ENCODE results near the gene DDI1.

Gene DDI1

DNA sequence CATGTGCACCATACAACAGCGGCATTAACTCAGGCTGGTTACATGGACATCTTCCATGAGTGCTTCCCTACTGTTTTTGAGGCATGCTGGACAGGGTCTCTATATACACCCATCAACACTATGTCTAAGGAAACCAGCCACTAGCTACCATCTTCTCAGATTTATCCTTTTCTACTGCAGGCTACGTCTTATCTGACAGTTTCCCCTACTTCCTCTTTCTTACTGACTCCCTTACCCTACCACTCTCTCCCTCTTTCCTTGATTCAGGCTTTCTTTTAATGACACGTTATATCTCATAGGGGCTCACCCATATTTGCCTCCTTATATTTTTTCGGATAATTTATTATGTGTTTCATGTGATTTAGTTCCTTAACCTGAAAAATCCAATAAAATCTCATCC is 41.8 kb downstream of the DDI1 start:
- DNase-seq (ENCODE audit: low spot score) = no peak

DNA sequence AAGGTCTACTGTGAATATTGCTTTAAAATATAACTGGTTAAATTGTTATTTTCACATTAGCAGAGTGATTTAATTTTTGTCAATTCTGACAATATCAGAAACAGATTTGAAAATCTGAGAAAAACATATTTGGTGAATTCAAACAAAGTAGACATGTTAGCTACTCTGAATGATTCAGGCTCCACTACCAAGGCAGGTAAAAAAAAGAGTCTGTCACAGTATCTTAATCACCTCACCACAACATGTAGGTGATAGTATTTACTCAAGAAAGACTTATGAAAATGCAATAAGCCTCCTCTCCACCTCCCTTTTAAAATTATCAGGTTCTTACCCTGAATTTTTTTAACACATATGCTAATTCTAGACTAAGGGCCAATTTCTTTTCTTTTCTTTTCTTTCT is 42.6 kb downstream of the DDI1 start:
- DNase-seq (ENCODE audit: low spot score) = no peak

DNA sequence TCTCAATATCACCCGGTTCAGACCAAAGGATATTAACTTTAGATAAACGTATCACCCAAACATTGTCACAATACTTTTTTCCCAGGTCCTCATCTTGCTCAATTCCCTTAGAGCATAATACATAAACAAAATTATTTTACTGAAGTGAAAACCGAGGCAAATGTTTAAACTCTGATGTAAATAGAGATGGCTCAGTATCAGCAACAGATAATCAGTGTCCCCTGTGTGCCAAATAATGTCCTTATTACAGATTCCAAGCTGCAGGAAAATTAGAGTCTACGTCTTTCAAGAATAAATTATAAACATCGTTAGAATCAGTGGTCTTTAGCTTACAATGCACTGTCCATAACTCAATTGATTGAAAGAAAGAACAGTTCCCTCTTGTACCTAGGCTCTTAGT is 50.2 kb downstream of the DDI1 start:
- no peak for DNase-seq (ENCODE audit: low spot score)
